GM11168 (cell line): ENCODE results near the gene PFN2.
"Not testable (repeated sequence)": the region's sequence is repeated elsewhere in the genome, so short reads cannot be mapped to it uniquely, and the experiment has no call there.

ENCODE experiments used
- in situ Hi-C: fragments of 300-500 bp; cut with MboI; formaldehyde crosslinking; loops from one replicate; pipeline ENCODE4 v1.12.0; 2022; ENCODE audit warnings: low sequenced_read_pairs; ENCODE audit not compliant: unreplicated experiment

PFN2 gene

GRCh38 chr3:149969110-149969939, 1.4 kb downstream of the PFN2 start:
- in situ Hi-C loops, result loop anchor here (25.0 kb wide), 1 partner anchor 543 kb away; no protein-coding TSS in a partner anchor

GRCh38 chr3:149968216-149968615, 2.5 kb downstream of the PFN2 start:
- in situ Hi-C loops, result loop anchor here (25.0 kb wide), 1 partner anchor 544 kb away; no protein-coding TSS in a partner anchor

GRCh38 chr3:149967086-149967685, 3.5 kb downstream of the PFN2 start:
- in situ Hi-C loops, result loop anchor here (25.0 kb wide), 1 partner anchor 545 kb away; no protein-coding TSS in a partner anchor

- in situ Hi-C loops, result loop anchor here (25.0 kb wide), 1 partner anchor 547 kb away; no protein-coding TSS in a partner anchor
These were observed 5.4 kb downstream of the PFN2 start for GRCh38 chr3:149965278-149965677.

GRCh38 chr3:149964291-149964690, 6.4 kb downstream of the PFN2 start:
- in situ Hi-C loops, result loop anchor here (25.0 kb wide), 1 partner anchor 548 kb away; no protein-coding TSS in a partner anchor

- in situ Hi-C loops, result loop anchor here (25.0 kb wide), 1 partner anchor 549 kb away; no protein-coding TSS in a partner anchor
These were observed 7.2 kb downstream of the PFN2 start for GRCh38 chr3:149963485-149963884.

- in situ Hi-C loops, result loop anchor here (25.0 kb wide), 1 partner anchor 553 kb away; no protein-coding TSS in a partner anchor
These were observed 11.3 kb downstream of the PFN2 start for GRCh38 chr3:149959443-149959842.

- in situ Hi-C loops, result loop anchor here (25.0 kb wide), 1 partner anchor 554 kb away; no protein-coding TSS in a partner anchor
These were observed 12.4 kb downstream of the PFN2 start for GRCh38 chr3:149958171-149958796.

- in situ Hi-C loops, result loop anchor here (25.0 kb wide), 1 partner anchor 555 kb away; no protein-coding TSS in a partner anchor
These were observed 13.2 kb downstream of the PFN2 start for GRCh38 chr3:149957361-149958125.

- in situ Hi-C loops, result loop anchor here (25.0 kb wide), 1 partner anchor 557 kb away; no protein-coding TSS in a partner anchor
These were observed 15.2 kb downstream of the PFN2 start for GRCh38 chr3:149955449-149955848.

GRCh38 chr3:149954812-149955211, 15.9 kb downstream of the PFN2 start:
- in situ Hi-C loops, result loop anchor here (25.0 kb wide), 1 partner anchor 557 kb away; no protein-coding TSS in a partner anchor

GRCh38 chr3:149949181-149949580, 21.5 kb downstream of the PFN2 start:
- in situ Hi-C loops, result no loop called here

GRCh38 chr3:149947231-149947630, 23.5 kb downstream of the PFN2 start:
- in situ Hi-C loops, result no loop called here

- in situ Hi-C loops, result not testable (repeated sequence)
These were observed 26.7 kb downstream of the PFN2 start for GRCh38 chr3:149943966-149944365.

- in situ Hi-C loops, result no loop called here
These were observed 28.3 kb downstream of the PFN2 start for GRCh38 chr3:149942409-149942808.

GRCh38 chr3:149941946-149942345, 28.7 kb downstream of the PFN2 start:
- in situ Hi-C loops, result no loop called here

- in situ Hi-C loops, result no loop called here
These were observed 29.5 kb downstream of the PFN2 start for GRCh38 chr3:149941186-149941585.

- in situ Hi-C loops, result loop anchor here (5.0 kb wide), 1 partner anchor 249 kb away; no protein-coding TSS in a partner anchor
These were observed 32.2 kb downstream of the PFN2 start for GRCh38 chr3:149938392-149939055.

GRCh38 chr3:149936812-149937230, 33.9 kb downstream of the PFN2 start:
- in situ Hi-C loops, result loop anchor here (5.0 kb wide), 1 partner anchor 250 kb away; no protein-coding TSS in a partner anchor
